Endodermal cell (in vitro differentiated cells): ENCODE measurements around the gene FTO. TPM values are rescaled to one million over a fixed set of nuclear protein-coding genes. Genes with fewer than 3 reads are reported as not detected.

Experiments used
- DNase-seq: peaks from one replicate; pipeline ENCODE4 v3.0.0-alpha.2; 2017
- H3K27ac ChIP-seq: 2 replicates; pipeline ENCODE4 v1.5.1; 2013; ENCODE audit warnings: mild to moderate bottlenecking, low read depth, low read length, moderate library complexity
- H3K27me3 ChIP-seq: 2 replicates; pipeline ENCODE4 v1.6.1; 2013; ENCODE audit warnings: mild to moderate bottlenecking, low read length, moderate library complexity; ENCODE audit not compliant: insufficient read depth, control insufficient read depth, poor library complexity, severe bottlenecking
- H3K36me3 ChIP-seq: 2 replicates; pipeline ENCODE4 v1.7.0; 2013; ENCODE audit warnings: mild to moderate bottlenecking, low read length, moderate library complexity; ENCODE audit not compliant: control insufficient read depth, insufficient read depth
- H3K4me1 ChIP-seq: one replicate; pipeline ENCODE4 v1.7.0; 2013; ENCODE audit warnings: low read length; ENCODE audit not compliant: control insufficient read depth, insufficient read depth
- H3K4me3 ChIP-seq: 2 replicates; pipeline ENCODE4 v1.5.1; 2013; ENCODE audit warnings: mild to moderate bottlenecking, low read length, moderate library complexity
- H3K9ac ChIP-seq: 2 replicates; pipeline ENCODE4 v1.6.1; 2013; ENCODE audit warnings: mild to moderate bottlenecking, low read length, moderate library complexity; ENCODE audit not compliant: poor library complexity, severe bottlenecking; ENCODE audit errors: extremely low read depth
- H3K9me3 ChIP-seq: 2 replicates; pipeline ENCODE4 v1.6.1; 2013; ENCODE audit warnings: mild to moderate bottlenecking, low read length, moderate library complexity; ENCODE audit not compliant: control insufficient read depth
- H3K27ac Mint-ChIP-seq: 2 replicates; pipeline ENCODE4 v1.8.0; 2020; ENCODE audit warnings: mixed read lengths
- H3K27me3 Mint-ChIP-seq: 2 replicates; pipeline ENCODE4 v1.8.0; 2021; ENCODE audit warnings: mild to moderate bottlenecking, mixed read lengths; ENCODE audit not compliant: insufficient read depth
- H3K36me3 Mint-ChIP-seq: 2 replicates; pipeline ENCODE4 v1.8.0; 2020; ENCODE audit warnings: low read depth, mixed read lengths
- H3K4me1 Mint-ChIP-seq: 2 replicates; pipeline ENCODE4 v1.8.0; 2020; ENCODE audit warnings: mixed read lengths
- H3K4me3 Mint-ChIP-seq: 2 replicates; pipeline ENCODE4 v1.8.0; 2020; ENCODE audit warnings: mild to moderate bottlenecking, moderate library complexity, mixed read lengths
- H3K9me3 Mint-ChIP-seq: 2 replicates; pipeline ENCODE4 v1.8.0; 2020; ENCODE audit warnings: mild to moderate bottlenecking, mixed read lengths
- CTCF ChIP-seq: fragments of 200-600 bp; sonication (generic); conservative IDR thresholded peaks from 2 replicates; pipeline ENCODE4 v1.5.0; 2021; ENCODE audit warnings: antibody characterized with exemption, mild to moderate bottlenecking
- WGBS, 2 experiments: methylation state at CpG; one replicate each; pipeline versions ENCODE4 v1.1.5 to v1.1.7; 2013; ENCODE audit warnings: missing lambda C conversion rate in 2 of 2, mixed read lengths in 1 of 2; ENCODE audit not compliant: insufficient coverage in 1 of 2, insufficient read length in 1 of 2; 5-methylcytosine and 5-hydroxymethylcytosine counted together
- total RNA-seq, 2 donors: library from RNA; stranded (reverse); fragmentation: NEBNext Ultra II Directional in 1 of 2; extraction: Animal tissue kit (Norgen Biotek cat#: 25700) in 1 of 2; gene quantifications; 2 replicates in 1 of 2; 3 replicates in 1 of 2; pipeline ENCODE4 v1.2.1, GENCODE V29; 2021

FTO gene
- total RNA-seq, 2 donors from 2014 or later, result 80.3 to 102 TPM

- no peak overlapping the region for H3K27ac Mint-ChIP-seq
- peaks cover 31% of the 10 kb centered on the region for H3K4me1 Mint-ChIP-seq
- H3K4me3 Mint-ChIP-seq, result no peak overlapping the region
- no peak overlapping the region for H3K27ac ChIP-seq
- no peak for TF ChIP-seq CTCF
- 80 to 86% methylated on average over 5 to 16 of the region's 16 CpGs for WGBS, 2 experiments
- DNase-seq, result no peak
- no peaks in the 10 kb centered on the region for H3K36me3 Mint-ChIP-seq
- no peak overlapping the region for H3K4me3 ChIP-seq
- no peaks in the 10 kb centered on the region for H3K9me3 ChIP-seq
- no peaks in the 10 kb centered on the region for H3K9me3 Mint-ChIP-seq
- H3K36me3 ChIP-seq, result no peaks in the 10 kb centered on the region
- peaks cover 24% of the 10 kb centered on the region for H3K4me1 ChIP-seq
- no peak overlapping the region for H3K9ac ChIP-seq
- H3K27me3 ChIP-seq, result no peaks in the 10 kb centered on the region
- H3K27me3 Mint-ChIP-seq, result no peaks in the 10 kb centered on the region
These were observed 350.2 kb downstream of the FTO start for GRCh38 chr16:54053891-54054820.

GRCh38 chr16:54055191-54055590 lies 351.2 kb downstream of the FTO start:
- no peak overlapping the region for H3K27ac ChIP-seq
- 66 to 86% methylated on average over 4 of the region's 4 CpGs for WGBS, 2 experiments
- peaks cover 15% of the 10 kb centered on the region for H3K4me1 ChIP-seq
- no peak overlapping the region for H3K9ac ChIP-seq
- no peak overlapping the region for H3K4me3 ChIP-seq
- peaks cover 20% of the 10 kb centered on the region for H3K4me1 Mint-ChIP-seq
- H3K9me3 ChIP-seq, result no peaks in the 10 kb centered on the region
- no peaks in the 10 kb centered on the region for H3K27me3 ChIP-seq
- DNase-seq, result no peak
- H3K27ac Mint-ChIP-seq, result no peak overlapping the region
- no peaks in the 10 kb centered on the region for H3K27me3 Mint-ChIP-seq
- TF ChIP-seq CTCF, result no peak
- H3K9me3 Mint-ChIP-seq, result no peaks in the 10 kb centered on the region
- no peaks in the 10 kb centered on the region for H3K36me3 ChIP-seq
- no peaks in the 10 kb centered on the region for H3K36me3 Mint-ChIP-seq
- no peak overlapping the region for H3K4me3 Mint-ChIP-seq

- Mint-ChIP-seq H3K27me3 (no peaks in the 10 kb centered on the region), H3K4me3 (no peak overlapping the region), H3K36me3 (no peaks in the 10 kb centered on the region), H3K9me3 (no peaks in the 10 kb centered on the region), H3K27ac (no peak overlapping the region), H3K4me1 (peaks cover 13% of the 10 kb centered on the region)
- H3K9ac ChIP-seq, result no peak overlapping the region
- 94 to 100% methylated on average over 2 to 3 of the region's 3 CpGs for WGBS, 2 experiments
- H3K27me3 ChIP-seq, result no peaks in the 10 kb centered on the region
- H3K27ac ChIP-seq, result no peak overlapping the region
- TF ChIP-seq CTCF, result no peak
- H3K9me3 ChIP-seq, result no peaks in the 10 kb centered on the region
- H3K4me1 ChIP-seq, result peaks cover 15% of the 10 kb centered on the region
- DNase-seq, result no peak
- H3K4me3 ChIP-seq, result no peak overlapping the region
- H3K36me3 ChIP-seq, result no peaks in the 10 kb centered on the region
These were observed 351.9 kb downstream of the FTO start for GRCh38 chr16:54055864-54056263.
